ENCODE data around the gene RCBTB2.

The RCBTB2 gene

DNA sequence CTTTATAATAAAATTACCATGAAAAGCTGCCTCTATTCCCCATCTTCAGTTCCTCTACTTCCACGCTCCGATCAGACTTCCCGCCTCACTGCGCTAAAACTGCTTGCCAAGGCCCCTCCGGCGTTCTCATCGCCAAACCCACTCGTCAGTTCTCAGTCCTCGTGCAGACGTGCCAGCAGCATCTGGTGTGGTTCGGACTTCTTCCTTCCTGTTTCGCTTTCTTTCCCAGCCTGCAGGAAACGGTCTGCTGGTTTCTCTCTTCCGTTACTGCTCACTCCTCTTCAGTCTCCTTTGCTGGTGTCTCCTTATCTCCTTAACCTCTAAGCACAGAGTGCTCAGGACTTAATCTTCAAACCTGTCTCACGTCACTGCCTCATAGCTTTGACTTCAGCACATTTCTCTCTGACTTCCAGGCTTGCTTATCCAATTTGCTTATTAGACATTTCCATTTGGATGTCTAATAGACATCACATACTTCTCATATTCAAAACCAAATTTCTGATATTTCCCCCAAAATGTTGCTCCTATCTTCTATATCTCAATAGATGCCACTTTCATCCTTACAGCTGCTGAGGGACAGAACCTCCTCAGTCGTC is 40.3 kb downstream of the RCBTB2 start:
- TF ChIP-seq CTCF (conservative IDR thresholded peaks at IDR 0.05; ENCODE audit: control insufficient read depth, insufficient read depth, low read depth, low read length): no peak
- no peak overlapping the region for H3K4me3 ChIP-seq (ENCODE audit: control insufficient read depth, low read depth, low read length)
- peak; percentile 64 for DNase-seq (ENCODE audit: low read depth)

DNA sequence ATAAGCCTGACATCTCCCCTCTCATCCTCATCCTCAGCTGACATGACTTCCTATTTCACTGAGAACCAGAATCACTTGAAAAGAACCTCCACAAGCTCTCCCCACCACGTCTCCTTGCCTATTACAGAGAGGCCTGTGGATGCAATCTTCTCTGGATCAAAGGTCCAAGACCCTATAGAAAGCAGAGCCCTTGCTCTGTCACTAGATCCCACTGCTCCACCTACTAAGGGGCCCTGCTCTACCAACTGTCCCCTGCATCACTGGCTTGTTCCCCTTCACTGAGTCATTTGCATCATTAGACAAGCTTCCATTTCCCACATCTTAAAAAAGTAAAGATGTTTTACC is 40.8 kb downstream of the RCBTB2 start:
- peak; percentile 5 for DNase-seq (ENCODE audit: low read depth)
- H3K4me3 ChIP-seq (ENCODE audit: control insufficient read depth, low read depth, low read length): no peak overlapping the region
- no peak for TF ChIP-seq CTCF (conservative IDR thresholded peaks at IDR 0.05; ENCODE audit: control insufficient read depth, insufficient read depth, low read depth, low read length)

GRCh38 chr13:48491423-48492095 is 41.3 kb downstream of the RCBTB2 start:
- TF ChIP-seq CTCF (conservative IDR thresholded peaks at IDR 0.05; ENCODE audit: control insufficient read depth, insufficient read depth, low read depth, low read length): no peak
- DNase-seq (ENCODE audit: low read depth): peak; percentile 7
- H3K4me3 ChIP-seq (ENCODE audit: control insufficient read depth, low read depth, low read length): no peak overlapping the region

GRCh38 chr13:48490241-48490640 is 42.6 kb downstream of the RCBTB2 start:
- H3K4me3 ChIP-seq (ENCODE audit: control insufficient read depth, low read depth, low read length): no peak overlapping the region
- no peak for DNase-seq (ENCODE audit: low read depth)
- TF ChIP-seq CTCF (conservative IDR thresholded peaks at IDR 0.05; ENCODE audit: control insufficient read depth, insufficient read depth, low read depth, low read length): no peak

GRCh38 chr13:48489666-48490065 is 43.2 kb downstream of the RCBTB2 start:
- no peak for TF ChIP-seq CTCF (conservative IDR thresholded peaks at IDR 0.05; ENCODE audit: control insufficient read depth, insufficient read depth, low read depth, low read length)
- DNase-seq (ENCODE audit: low read depth): peak; percentile 5
- H3K4me3 ChIP-seq (ENCODE audit: control insufficient read depth, low read depth, low read length): no peak overlapping the region

DNA sequence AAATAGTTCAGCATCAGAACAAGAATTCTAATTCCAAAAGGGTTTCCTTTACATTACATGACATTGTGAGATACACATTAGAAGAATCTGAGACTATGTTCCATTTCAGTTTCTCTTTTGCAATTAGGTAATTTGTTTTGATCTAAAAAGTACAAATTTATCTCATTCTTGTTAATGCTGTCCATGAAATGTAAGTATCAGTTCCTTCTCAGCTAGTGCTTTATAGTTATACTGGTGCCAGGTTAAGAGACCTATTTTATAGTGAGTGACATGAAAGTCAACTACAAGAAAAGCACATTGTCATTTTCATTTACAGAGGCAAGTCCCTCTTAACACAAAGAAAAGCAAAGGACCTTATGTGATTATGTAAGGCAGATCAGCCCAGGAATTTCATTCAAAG is 43.9 kb downstream of the RCBTB2 start:
- DNase-seq (ENCODE audit: low read depth): no peak
- H3K4me3 ChIP-seq (ENCODE audit: control insufficient read depth, low read depth, low read length): no peak overlapping the region
- no peak for TF ChIP-seq CTCF (conservative IDR thresholded peaks at IDR 0.05; ENCODE audit: control insufficient read depth, insufficient read depth, low read depth, low read length)
